SK-N-SH (cell line): ENCODE results near the gene DCUN1D3. TPM values are rescaled to one million over a fixed set of nuclear protein-coding genes. Genes with fewer than 3 reads are reported as not detected.

Experiments used
- CTCF ChIA-PET: fragments of 300-600, 350-600 bp; formaldehyde crosslinking; extraction: SDS; loops from one replicate; lab custom pipeline; 2021; lab: Yijun Ruan, JAX
- POLR2A ChIA-PET: fragments of 350-600 bp; sonication (Branson Sonifier 250); formaldehyde crosslinking; extraction: SDS; loops from one replicate; lab custom pipeline; 2020; ENCODE audit warnings: antibody characterized with exemption, inconsistent platforms; lab: Yijun Ruan, JAX
- DNase-seq: peaks from one replicate; pipeline ENCODE4 v3.0.0; 2012
- H2AFZ ChIP-seq: fragments of 200-600 bp; sonication (generic); 2 replicates; pipeline ENCODE4 v1.8.1; 2016; ENCODE audit warnings: antibody characterized with exemption, mild to moderate bottlenecking, low read depth
- H3F3A ChIP-seq: fragments of 200-600 bp; sonication (generic); replicated peaks from 2 replicates; pipeline ENCODE3; 2016; ENCODE audit warnings: antibody characterized with exemption, mild to moderate bottlenecking; ENCODE audit not compliant: insufficient read depth
- H3K27ac ChIP-seq, 2 experiments: fragments of 200-500 bp in 1 of 2; fragments of 200-600 bp in 1 of 2; sonication (Bioruptor generic) in 1 of 2; sonication (generic), shearing (Covaris generic) in 1 of 2; 2 replicates each; pipeline versions ENCODE4 v1.5.1 to v1.6.1; 2014 to 2016; ENCODE audit warnings: low read depth in 2 of 2, inconsistent platforms in 1 of 2, low read length in 1 of 2, mild to moderate bottlenecking in 1 of 2, mixed read lengths in 1 of 2
- H3K27me3 ChIP-seq: fragments of 200-600 bp; sonication (generic), shearing (Covaris generic); 2 replicates; pipeline ENCODE4 v1.6.1; 2016; ENCODE audit warnings: mixed run types; ENCODE audit not compliant: insufficient read depth
- H3K36me3 ChIP-seq, 2 experiments: fragments of 200-500 bp in 1 of 2; fragments of 200-600 bp in 1 of 2; sonication (Bioruptor generic) in 1 of 2; sonication (generic) in 1 of 2; replicated peaks in 1 of 2; 2 replicates each; pipeline versions ENCODE3 to v1.5.1; 2014 to 2016; ENCODE audit warnings: low read length in 1 of 2, mild to moderate bottlenecking in 1 of 2; ENCODE audit not compliant: insufficient read depth in 2 of 2, control insufficient read depth in 1 of 2
- H3K4me1 ChIP-seq, 2 experiments: fragments of 200-500 bp in 1 of 2; fragments of 200-600 bp in 1 of 2; sonication (Bioruptor generic) in 1 of 2; sonication (generic), shearing (Covaris generic) in 1 of 2; 2 replicates each; pipeline versions ENCODE4 v1.5.1 to v1.6.1; 2014 to 2016; ENCODE audit warnings: low read depth in 1 of 2, low read length in 1 of 2, mixed run types in 1 of 2; ENCODE audit not compliant: insufficient read depth in 2 of 2, control insufficient read depth in 1 of 2
- H3K4me2 ChIP-seq: fragments of 200-600 bp; sonication (generic), shearing (Covaris generic); 2 replicates; pipeline ENCODE4 v1.6.1; 2017; ENCODE audit warnings: mixed run types
- H3K4me3 ChIP-seq, 2 experiments: fragments of 200-500 bp in 1 of 2; fragments of 200-600 bp in 1 of 2; sonication (Bioruptor generic) in 1 of 2; sonication (generic), shearing (Covaris generic) in 1 of 2; 2 replicates each; pipeline versions ENCODE4 v1.5.1 to v1.8.1; 2014 to 2016; ENCODE audit warnings: low read depth in 2 of 2, inconsistent platforms in 1 of 2, low read length in 1 of 2, mild to moderate bottlenecking in 1 of 2, mixed read lengths in 1 of 2, moderate library complexity in 1 of 2
- H3K79me2 ChIP-seq: fragments of 200-600 bp; sonication (generic); 2 replicates; pipeline ENCODE4 v1.8.1; 2017; ENCODE audit warnings: mild to moderate bottlenecking; ENCODE audit not compliant: insufficient read depth
- H3K9ac ChIP-seq: fragments of 200-600 bp; sonication (generic); 2 replicates; pipeline ENCODE4 v1.6.1; 2017; ENCODE audit warnings: mixed run types
- H3K9me2 ChIP-seq: fragments of 200-600 bp; sonication (generic); 2 replicates; pipeline ENCODE4 v1.6.1; 2017; ENCODE audit warnings: mixed run types
- H3K9me3 ChIP-seq: fragments of 200-600 bp; sonication (generic); 2 replicates; pipeline ENCODE4 v1.6.1; 2017; ENCODE audit warnings: mixed run types, mild to moderate bottlenecking, moderate library complexity
- H4K20me1 ChIP-seq: fragments of 200-600 bp; sonication (generic); 2 replicates; pipeline ENCODE4 v1.6.1; 2017; ENCODE audit warnings: mild to moderate bottlenecking, mixed run types; ENCODE audit not compliant: insufficient read depth
- CHD2 ChIP-seq: fragments of 150-350 bp; IDR thresholded peaks from 2 replicates; pipeline ENCODE4 v1.6.1; 2018; ENCODE audit warnings: low read length; ENCODE audit not compliant: partially characterized antibody
- EP300 ChIP-seq, 2 experiments: IDR thresholded peaks; 2 replicates each; pipeline versions ENCODE4 v1.4.0 to v1.6.1; 2012; ENCODE audit warnings: borderline replicate concordance in 1 of 2, low read depth in 1 of 2, low read length in 1 of 2
- FOXJ3 ChIP-seq: sonication (generic); formaldehyde crosslinking; IDR thresholded peaks from 2 replicates; pipeline ENCODE4 v1.5.1; 2020; ENCODE audit warnings: mild to moderate bottlenecking, missing genetic modification reagents
- FOXM1 ChIP-seq: IDR thresholded peaks from 2 replicates; pipeline ENCODE4 v1.4.0; 2012; ENCODE audit warnings: low read depth, mild to moderate bottlenecking
- GATA2 ChIP-seq: sonication (generic); formaldehyde crosslinking; IDR thresholded peaks from 2 replicates; pipeline ENCODE4 v1.5.0; 2020; ENCODE audit warnings: mild to moderate bottlenecking, missing genetic modification reagents
- MXI1 ChIP-seq: IDR thresholded peaks from 2 replicates; pipeline ENCODE4 v1.6.1; 2012; ENCODE audit warnings: mild to moderate bottlenecking, low read depth, low read length, improper control_type of control experiment
- NFIC ChIP-seq: IDR thresholded peaks from 2 replicates; pipeline ENCODE4 v1.4.0; 2012; ENCODE audit warnings: borderline replicate concordance
- POLR2AphosphoS5 ChIP-seq: IDR thresholded peaks from 2 replicates; pipeline ENCODE4 v1.6.1; 2012; ENCODE audit warnings: low read depth, low read length
- RCOR1 ChIP-seq: fragments of 150-350 bp; IDR thresholded peaks from 2 replicates; pipeline ENCODE4 v1.6.1; 2017; ENCODE audit warnings: antibody characterized with exemption, low read length
- RXRA ChIP-seq: IDR thresholded peaks from 2 replicates; pipeline ENCODE4 v1.4.0; 2012; ENCODE audit warnings: low read depth, mild to moderate bottlenecking, borderline replicate concordance
- SMC3 ChIP-seq: IDR thresholded peaks from 2 replicates; pipeline ENCODE4 v1.6.1; 2012; ENCODE audit warnings: low read depth, low read length, improper control_type of control experiment
- TAF1 ChIP-seq: IDR thresholded peaks from 2 replicates; pipeline ENCODE4 v1.6.1; 2012; ENCODE audit warnings: low read depth, mild to moderate bottlenecking, low read length, moderate library complexity, borderline replicate concordance
- WGBS: methylation state at CpG from one replicate; pipeline ENCODE4 v1.1.6; 2017; ENCODE audit warnings: low lambda C conversion rate; 5-methylcytosine and 5-hydroxymethylcytosine counted together
- polyA plus RNA-seq, 3 experiments: library from polyadenylated mRNA; depleted of rRNA; stranded (reverse); fragments of >200 nt; gene quantifications; 2 replicates each; pipeline ENCODE4 v1.2.3, GENCODE V29; 2012
- TF ChIP-seq, protein P1 (sequence below): fragments of 200-600 bp; sonication (generic); IDR thresholded peaks from 2 replicates; pipeline ENCODE4 v1.6.1; 2017; ENCODE audit warnings: antibody characterized with exemption, mild to moderate bottlenecking, moderate library complexity
- TF ChIP-seq, protein P2 (sequence below): IDR thresholded peaks from 2 replicates; pipeline ENCODE4 v1.4.0; 2012; ENCODE audit warnings: low read depth, borderline replicate concordance
- TF ChIP-seq, protein P3 (sequence below): IDR thresholded peaks from 2 replicates; pipeline ENCODE4 v1.4.0; 2012; ENCODE audit warnings: low read depth, borderline replicate concordance

The DCUN1D3 gene
- polyA plus RNA-seq, 1 of the 3 experiments (the other 2 are of a cell fraction): 4.7 TPM

DNA sequence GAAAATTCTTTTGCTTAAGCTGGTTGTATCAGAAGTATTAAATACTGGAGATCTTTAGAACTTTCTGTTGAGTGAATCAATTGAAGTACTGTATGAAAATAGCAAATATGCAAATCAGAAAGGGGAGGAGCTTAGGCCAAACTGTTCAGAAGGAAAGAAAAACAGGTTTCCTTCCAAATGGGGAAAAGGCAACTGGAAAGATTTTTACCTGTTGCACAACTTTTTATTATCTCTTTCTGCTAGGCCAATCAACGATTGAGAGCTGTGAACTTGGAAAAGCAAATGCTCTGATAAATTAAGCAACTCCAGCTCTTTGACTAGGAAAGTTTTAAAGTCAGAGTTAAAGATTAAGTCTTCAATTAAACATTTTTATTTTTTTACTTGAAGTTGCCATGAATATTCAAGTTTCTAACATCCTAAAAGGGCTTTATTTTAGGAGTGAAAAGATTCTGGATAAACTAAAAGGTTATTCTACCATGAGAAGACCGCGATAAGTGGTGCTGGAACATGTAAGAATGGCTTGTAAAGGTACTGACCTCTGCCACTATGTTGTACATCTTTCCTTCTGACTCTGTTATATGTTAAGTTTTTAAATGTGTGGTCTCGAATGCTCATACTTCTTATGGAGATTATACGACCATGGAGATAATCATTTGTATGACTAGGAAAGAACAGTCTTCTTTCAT is 16.5 kb downstream of the DCUN1D3 start:
- TF ChIP-seq, protein P1, sequence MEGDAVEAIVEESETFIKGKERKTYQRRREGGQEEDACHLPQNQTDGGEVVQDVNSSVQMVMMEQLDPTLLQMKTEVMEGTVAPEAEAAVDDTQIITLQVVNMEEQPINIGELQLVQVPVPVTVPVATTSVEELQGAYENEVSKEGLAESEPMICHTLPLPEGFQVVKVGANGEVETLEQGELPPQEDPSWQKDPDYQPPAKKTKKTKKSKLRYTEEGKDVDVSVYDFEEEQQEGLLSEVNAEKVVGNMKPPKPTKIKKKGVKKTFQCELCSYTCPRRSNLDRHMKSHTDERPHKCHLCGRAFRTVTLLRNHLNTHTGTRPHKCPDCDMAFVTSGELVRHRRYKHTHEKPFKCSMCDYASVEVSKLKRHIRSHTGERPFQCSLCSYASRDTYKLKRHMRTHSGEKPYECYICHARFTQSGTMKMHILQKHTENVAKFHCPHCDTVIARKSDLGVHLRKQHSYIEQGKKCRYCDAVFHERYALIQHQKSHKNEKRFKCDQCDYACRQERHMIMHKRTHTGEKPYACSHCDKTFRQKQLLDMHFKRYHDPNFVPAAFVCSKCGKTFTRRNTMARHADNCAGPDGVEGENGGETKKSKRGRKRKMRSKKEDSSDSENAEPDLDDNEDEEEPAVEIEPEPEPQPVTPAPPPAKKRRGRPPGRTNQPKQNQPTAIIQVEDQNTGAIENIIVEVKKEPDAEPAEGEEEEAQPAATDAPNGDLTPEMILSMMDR: no peak
- TF ChIP-seq MXI1: no peak
- TF ChIP-seq, protein P2, sequence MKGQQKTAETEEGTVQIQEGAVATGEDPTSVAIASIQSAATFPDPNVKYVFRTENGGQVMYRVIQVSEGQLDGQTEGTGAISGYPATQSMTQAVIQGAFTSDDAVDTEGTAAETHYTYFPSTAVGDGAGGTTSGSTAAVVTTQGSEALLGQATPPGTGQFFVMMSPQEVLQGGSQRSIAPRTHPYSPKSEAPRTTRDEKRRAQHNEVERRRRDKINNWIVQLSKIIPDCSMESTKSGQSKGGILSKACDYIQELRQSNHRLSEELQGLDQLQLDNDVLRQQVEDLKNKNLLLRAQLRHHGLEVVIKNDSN: no peak
- no peak for TF ChIP-seq RCOR1
- TF ChIP-seq FOXM1: no peak
- no peak for TF ChIP-seq NFIC
- CTCF ChIA-PET: interaction anchor here (0.6 to 0.8 kb wide), 3 partner anchors 12 to 144 kb away, joined by 3 read pairs; no protein-coding TSS in a partner anchor
- Histone ChIP-seq H3K36me3 (no peaks in the 10 kb centered on the region), H3K4me1 (peaks cover 7 to 13% of the 10 kb centered on the region in 2 experiments; a peak in 3 of 4 replicates), H3K4me2 (no peak overlapping the region), H2AFZ (no peak overlapping the region), H3F3A (peaks cover 21% of the 10 kb centered on the region), H3K4me3 (no peak overlapping the region), H3K27me3 (no peaks in the 10 kb centered on the region), H3K9me2 (no peaks in the 10 kb centered on the region), H4K20me1 (peaks cover 7% of the 10 kb centered on the region; the same call in 1 of the 2 replicates), H3K9me3 (no peaks in the 10 kb centered on the region), H3K79me2 (peaks cover 87% of the 10 kb centered on the region), H3K9ac (no peak overlapping the region), H3K27ac (no peak overlapping the region)
- DNase-seq: no peak
- POLR2A ChIA-PET: no interaction called here
- WGBS: 90% methylated on average over 5 of the region's 5 CpGs

DNA sequence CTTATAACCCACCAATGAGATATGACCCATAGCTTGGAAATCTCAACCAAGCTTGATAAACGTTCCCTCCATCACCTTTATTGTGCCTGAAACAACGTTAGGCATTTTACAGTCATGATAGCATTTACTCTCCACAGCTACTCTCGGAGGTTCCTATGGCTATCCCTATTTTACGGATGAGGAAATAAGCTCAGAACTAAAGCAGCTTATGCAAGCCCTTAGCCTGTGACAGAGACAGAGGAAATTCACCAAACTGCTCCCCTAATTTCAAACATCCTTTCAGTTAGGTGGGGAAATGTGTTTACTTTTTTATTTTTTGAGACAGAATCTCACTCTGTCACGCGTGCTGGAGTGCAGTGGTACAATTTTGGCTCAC is 18.7 kb downstream of the DCUN1D3 start:
- TF ChIP-seq POLR2AphosphoS5 (no peak), EP300 (IDR thresholded peaks at IDR 0.05; ENCODE audit: borderline replicate concordance in 1 of 2, low read depth in 1 of 2, low read length in 1 of 2) (no peak), GATA2 (CRISPR knock-in tag) (no peak), RXRA (no peak), SMC3 (no peak), CHD2 (no peak), FOXJ3 (CRISPR knock-in tag) (no peak), TAF1 (no peak)
- TF ChIP-seq, protein P3, sequence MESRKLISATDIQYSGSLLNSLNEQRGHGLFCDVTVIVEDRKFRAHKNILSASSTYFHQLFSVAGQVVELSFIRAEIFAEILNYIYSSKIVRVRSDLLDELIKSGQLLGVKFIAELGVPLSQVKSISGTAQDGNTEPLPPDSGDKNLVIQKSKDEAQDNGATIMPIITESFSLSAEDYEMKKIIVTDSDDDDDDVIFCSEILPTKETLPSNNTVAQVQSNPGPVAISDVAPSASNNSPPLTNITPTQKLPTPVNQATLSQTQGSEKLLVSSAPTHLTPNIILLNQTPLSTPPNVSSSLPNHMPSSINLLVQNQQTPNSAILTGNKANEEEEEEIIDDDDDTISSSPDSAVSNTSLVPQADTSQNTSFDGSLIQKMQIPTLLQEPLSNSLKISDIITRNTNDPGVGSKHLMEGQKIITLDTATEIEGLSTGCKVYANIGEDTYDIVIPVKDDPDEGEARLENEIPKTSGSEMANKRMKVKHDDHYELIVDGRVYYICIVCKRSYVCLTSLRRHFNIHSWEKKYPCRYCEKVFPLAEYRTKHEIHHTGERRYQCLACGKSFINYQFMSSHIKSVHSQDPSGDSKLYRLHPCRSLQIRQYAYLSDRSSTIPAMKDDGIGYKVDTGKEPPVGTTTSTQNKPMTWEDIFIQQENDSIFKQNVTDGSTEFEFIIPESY: no peak
- TF ChIP-seq, protein P1: no peak
- Histone ChIP-seq H4K20me1 (peaks cover 7% of the 10 kb centered on the region; the same call in 1 of the 2 replicates), H3K9me2 (no peaks in the 10 kb centered on the region), H2AFZ (no peak overlapping the region), H3K9ac (no peak overlapping the region), H3K4me1 (peaks cover 9 to 19% of the 10 kb centered on the region in 2 experiments; a peak in 3 of 4 replicates), H3K9me3 (no peaks in the 10 kb centered on the region), H3K36me3 (no peaks in the 10 kb centered on the region), H3K4me2 (no peak overlapping the region), H3K79me2 (peaks cover 89% of the 10 kb centered on the region), H3K27me3 (no peaks in the 10 kb centered on the region), H3F3A (peaks cover 27% of the 10 kb centered on the region), H3K27ac (no peak overlapping the region), H3K4me3 (no peak overlapping the region)
- DNase-seq: no peak
- POLR2A ChIA-PET: no interaction called here
- WGBS: 91% methylated on average over 6 of the region's 6 CpGs
- CTCF ChIA-PET: no interaction called here
